GM19324 (cell line): ENCODE measurements around the gene ETDC.
"Not testable (repeated sequence)": the region's sequence is repeated elsewhere in the genome, so short reads cannot be mapped to it uniquely, and the experiment has no call there.

Experiments
- ATAC-seq: cut with Tn5 transposase; IDR thresholded peaks from one replicate; pipeline ENCODE4 v1.9.1; 2021; ENCODE audit warnings: mild to moderate bottlenecking, moderate library complexity; ENCODE audit not compliant: unreplicated experiment, low FRiP score

Gene ETDC

DNA sequence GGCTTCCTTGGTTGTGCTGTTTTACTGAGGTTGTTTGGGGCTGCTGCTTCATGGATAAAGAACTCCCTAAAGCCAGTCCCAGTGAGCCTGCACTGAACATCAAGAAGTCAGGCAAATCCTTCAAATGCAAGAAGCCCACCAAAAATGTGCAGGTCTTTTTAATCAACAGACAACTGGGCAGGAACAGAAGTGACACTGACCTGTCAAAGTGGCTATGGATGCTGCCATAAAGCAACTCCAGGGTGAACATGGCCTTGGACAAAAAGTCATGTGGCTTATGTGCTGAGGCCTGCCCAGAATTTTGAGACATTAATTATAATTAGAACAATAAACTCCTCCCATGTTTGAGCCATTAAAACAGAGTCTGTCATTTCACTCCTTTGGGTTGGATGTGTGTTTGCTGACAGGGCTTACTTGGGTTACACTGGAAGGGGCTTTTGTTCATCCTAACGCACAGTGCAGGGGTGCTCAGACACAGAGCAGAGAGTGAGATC is at the start of gene ETDC:
ETDC (plus strand) TSS at position 51 of the 494 bp plus-strand sequence; CDS start at position 51, 0 bp downstream.
- ATAC-seq, result no peak

GRCh38 chrX:135260976-135261375 is 48.3 kb upstream of the ETDC start:
- not testable (repeated sequence) for ATAC-seq

- not testable (repeated sequence) for ATAC-seq
Measured at GRCh38 chrX:135263376-135263775, 45.9 kb upstream of the ETDC start.

- no peak for ATAC-seq
Measured at GRCh38 chrX:135264206-135264605, 45.1 kb upstream of the ETDC start.

DNA sequence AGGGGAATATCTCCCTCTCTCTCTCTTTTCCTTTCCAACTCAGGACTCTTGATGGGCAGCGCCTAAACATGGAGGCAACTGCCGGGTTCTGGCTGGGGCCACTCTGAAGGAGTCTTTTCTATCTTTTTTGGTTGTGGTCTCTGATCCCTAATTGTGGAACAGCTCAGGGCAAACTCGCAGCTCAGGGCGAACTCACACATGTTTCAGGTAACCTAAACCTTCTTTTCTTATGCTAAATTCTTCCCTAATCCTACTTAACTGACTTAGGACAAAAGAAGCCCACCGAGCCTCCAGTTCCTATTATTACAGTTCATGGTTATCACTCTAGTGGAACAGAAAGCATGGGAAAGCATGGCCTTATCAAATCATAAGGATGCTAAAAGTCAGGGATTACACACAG is 36.1 kb upstream of the ETDC start:
- no peak for ATAC-seq

GRCh38 chrX:135275973-135276372 is 33.3 kb upstream of the ETDC start:
- ATAC-seq, result no peak

GRCh38 chrX:135287266-135287823 is 21.9 kb upstream of the ETDC start:
- ATAC-seq, result no peak

DNA sequence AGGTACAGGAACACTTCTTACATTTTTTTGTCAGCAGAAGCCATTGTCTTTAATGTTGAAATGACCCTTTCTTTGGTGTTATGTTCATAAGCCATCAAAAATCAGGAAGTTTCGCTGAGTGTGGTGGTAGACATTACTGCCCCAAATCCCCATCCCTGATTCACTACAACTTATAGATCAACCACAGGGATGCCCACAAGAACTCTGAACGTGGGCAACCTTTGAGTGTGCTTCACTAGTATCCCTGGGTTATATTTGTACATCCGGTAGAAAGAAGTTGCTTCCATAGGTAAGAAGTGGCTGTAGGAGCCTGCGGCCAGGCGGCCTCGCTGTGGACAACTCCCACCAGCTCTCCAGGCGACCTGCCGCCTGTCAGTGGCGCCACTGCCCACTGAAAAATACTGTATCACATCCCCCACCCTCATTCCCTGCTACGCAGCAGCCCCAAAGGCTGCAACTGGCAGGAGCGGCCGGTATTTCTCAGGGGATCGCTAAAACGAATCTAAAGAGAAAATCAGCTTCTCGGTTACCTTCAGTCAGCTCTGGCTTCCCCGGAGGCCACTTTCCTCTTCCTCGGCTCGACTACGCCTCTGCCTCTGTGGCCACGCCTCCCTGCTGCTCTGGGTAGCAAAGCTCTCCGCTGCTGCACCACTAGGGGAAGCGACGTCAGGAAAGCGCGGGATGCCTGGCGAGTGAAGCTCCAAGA is 13.9 kb upstream of the ETDC start:
- ATAC-seq, result peak; percentile 91

DNA sequence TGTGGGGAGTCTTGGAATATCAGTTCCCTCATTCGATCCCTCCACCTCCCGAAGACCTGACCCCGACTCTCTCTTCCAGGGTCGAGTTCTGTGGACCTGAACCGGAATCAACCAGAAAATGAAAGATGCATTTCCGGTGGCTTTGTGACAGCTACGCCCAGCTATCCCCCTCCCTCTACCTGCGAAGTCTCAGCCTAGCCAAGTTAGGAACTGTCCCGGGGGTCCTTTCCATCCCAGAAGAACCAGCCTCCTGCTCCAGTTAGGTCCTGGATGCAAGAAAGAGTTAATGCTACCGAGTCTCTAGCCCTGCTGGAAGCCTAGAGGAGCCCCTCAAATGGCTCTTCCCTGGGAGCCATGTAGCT is 13.4 kb upstream of the ETDC start:
- ATAC-seq, result peak; percentile 45

GRCh38 chrX:135302269-135302873 is 6.9 kb upstream of the ETDC start:
- no peak for ATAC-seq

GRCh38 chrX:135304741-135305140 is 4.5 kb upstream of the ETDC start:
- no peak for ATAC-seq

DNA sequence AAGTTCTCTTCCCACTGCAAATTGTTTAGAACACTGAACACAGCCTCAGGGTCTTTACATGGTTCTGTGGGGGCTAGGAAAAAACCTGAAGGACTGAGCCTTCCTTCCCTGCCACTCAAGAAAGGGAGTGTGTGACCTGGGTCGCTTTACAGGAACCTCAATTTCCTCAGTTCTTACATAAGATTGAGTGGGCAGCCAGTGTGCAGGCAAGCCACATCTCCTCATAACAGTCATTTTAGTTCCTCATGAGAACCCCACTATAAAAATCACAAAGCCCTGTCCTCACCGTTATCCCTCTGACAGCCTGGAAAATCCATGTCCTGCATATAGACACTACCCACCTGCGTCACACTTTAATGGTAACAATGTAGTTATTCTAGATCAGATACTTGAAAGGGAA is 2.1 kb upstream of the ETDC start:
- ATAC-seq, result no peak

DNA sequence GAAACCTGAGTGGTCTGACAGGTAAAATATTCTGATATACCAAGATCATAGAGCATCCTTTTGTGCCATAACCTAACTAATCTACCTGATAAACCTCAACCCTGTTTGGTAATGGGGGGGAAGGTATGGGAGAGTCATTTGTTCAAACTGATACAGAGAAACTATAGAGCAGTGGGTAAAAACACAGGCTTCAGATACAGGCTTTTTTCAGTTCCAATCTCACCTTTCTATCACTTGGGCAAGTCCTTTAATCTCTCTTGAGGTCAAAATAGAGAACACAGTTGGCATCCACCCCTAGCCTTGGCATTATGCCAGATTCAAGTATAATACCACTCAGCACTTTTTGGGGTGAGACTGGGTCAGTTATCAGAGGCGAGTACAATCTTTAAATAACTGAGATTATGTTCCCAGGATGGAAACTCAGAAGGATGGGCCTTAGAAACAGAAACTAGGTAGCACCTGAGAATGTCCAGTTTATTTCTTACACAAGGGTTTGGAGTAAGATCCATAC is 880 bp upstream of the ETDC start:
- no peak for ATAC-seq

GRCh38 chrX:135315864-135316263 is 6.6 kb downstream of the ETDC start:
- ATAC-seq, result no peak

DNA sequence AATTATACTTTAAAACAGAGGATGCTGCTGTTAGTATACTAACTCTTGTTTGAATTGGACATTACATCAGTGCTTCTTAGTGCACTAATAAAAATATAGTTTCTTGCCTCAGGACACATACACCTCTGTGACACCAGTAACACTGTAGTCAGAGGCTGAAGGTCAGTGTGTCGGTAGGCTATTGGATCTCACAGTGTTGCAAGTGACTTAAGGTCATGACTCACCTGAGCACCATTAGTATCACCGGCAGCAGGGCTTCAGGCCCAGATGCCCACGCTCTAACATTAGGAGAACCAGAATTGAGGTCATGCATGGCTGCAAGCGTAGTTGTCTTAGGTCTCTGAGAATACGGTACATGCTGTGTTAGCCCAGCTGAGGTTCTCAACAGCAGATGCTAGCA is 15.2 kb downstream of the ETDC start:
- ATAC-seq, result no peak

DNA sequence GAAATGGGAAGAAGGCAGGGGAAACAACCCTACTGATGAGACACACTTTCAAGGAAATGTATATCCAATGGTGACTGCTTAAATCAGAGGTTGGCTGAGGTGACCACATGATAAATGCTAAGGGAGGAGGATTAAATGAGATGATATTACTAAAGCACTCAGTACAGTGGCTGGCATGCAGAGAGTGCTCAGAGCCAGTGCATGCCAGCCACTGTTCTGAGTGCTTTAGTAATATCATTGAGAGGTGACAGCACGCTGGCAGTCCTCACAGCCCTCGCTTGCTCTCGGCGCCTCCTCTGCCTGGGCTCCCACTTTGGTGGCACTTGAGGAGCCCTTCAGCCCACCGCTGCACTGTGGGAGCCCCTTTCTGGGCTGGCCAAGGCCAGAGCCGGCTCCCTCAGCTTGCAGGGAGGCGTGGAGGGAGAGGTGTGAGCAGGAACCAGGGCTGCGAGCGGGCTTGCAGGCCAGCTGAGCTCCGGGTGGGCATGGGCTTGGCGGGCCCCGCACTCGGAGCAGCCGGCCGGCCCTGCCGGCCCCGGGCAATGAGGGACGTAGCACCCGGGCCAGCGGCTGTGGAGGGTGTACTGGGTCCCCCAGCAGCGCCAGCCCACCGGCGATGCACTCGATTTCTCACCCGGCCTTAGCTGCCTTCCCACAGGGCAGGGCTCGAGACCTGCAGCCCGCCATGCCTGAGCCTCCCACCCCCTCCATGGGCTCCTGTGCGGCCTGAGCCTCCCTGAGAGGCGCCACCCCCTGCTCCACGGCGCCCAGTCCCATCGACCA is 15.9 kb downstream of the ETDC start:
- ATAC-seq, result not testable (repeated sequence)

DNA sequence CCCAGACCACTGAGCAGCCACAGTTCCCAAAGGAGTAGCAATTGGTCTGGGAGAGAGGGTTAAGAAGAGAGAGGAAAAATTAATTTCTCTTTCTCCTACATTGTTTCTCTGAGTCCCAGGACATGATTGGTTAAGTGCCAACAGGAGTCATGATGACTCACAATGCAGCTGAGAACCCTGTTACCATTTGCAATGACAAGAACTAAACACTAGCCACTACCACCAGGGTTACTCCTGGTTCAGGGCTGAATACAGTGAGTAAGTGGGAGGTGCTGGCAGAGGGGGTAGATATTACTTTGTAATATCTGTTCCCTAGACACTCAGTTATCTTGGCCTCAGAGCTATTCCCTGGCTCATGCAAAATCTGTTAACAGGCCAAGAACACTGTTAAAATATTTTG is 18.0 kb downstream of the ETDC start:
- ATAC-seq, result no peak

DNA sequence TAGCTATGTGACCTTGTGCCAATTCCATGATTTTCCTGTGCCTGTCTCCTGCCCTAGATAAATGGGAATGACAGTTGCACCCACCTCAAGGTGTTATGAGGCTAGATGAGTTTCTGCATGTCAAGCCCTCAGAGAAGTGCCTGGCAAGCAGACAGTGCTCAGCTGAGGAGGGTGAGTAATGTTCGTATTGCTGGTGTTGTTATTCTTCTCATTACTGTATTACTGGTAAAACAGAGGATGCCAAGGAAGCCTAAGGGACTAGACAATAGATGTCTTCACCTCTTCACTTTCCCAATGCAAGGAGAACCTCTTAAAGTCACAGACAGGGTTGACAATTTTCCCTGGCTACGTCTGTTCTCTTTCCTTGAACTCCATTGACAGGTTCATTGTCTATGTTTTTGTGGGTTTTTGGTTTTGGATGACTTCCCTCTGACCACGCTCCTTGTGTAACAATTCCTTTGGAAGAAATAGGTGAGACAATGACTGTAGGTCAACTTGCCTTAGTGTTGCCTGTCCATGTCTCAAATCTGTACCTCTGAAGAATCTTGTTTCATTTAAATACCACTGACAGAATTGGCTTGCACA is 19.2 kb downstream of the ETDC start:
- no peak for ATAC-seq

DNA sequence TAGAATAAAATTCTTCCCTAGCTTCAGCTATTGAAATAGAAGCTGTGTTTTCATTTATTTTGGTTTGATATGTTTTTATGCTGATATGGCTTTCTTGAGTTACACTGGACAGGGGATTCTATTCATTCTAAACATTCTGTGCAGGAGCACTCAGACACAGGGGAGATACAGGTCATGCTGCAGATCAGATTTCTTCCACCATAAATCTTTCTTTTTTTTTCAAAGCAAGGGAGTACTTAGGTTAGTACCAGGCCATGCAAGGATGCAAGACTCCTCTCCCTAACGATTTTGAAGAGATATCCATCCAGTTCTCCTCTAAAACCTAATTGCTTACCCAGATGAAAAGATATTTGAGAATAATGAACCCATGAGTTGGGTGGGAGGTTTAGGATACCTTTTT is 21.4 kb downstream of the ETDC start:
- ATAC-seq, result no peak

DNA sequence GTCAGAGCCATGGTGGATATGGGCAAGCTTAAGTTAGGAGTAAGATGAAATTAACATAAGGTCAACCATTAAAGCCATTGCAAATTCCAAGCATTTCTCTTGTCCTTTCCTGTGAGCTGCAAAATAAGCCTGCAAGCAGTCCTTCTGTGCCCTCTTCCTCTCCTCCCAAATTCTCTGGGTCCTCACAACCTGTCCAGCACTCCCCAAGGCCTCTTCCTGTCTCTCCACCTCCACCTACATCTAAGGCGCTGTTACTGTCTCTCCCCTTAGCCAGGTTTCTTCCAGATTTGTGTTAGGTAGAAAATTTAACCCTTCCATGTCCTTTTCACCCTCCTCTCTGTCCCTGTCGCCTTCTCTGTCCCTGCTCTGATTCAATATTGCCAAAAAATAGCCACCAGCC is 22.2 kb downstream of the ETDC start:
- no peak for ATAC-seq

DNA sequence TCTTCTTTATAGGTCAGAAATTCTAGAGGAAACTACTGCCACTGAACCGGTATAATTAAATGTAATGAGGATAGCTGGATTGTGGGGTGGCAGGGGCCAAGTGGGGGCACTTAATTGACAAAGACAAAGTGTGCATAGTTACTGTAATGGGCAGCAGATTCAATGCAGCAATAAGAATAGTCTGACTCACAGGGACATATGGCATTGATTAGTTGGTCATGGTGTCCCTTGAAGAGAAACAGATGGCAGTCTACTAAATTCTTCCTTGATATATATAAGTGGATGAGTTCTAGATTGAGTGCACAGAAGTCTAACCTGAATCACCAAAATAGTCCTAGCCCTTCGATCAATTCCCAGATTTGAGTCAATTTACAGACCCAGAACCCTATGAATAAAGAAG is 31.6 kb downstream of the ETDC start:
- ATAC-seq, result no peak
